Parathyroid adenoma (tissue), 2 donors: ENCODE data around the gene LRRC32.

Source experiments
- H2AFZ ChIP-seq: fragments of 300-600 bp; sonication (generic); one replicate; pipeline ENCODE4 v1.7.0; 2017; ENCODE audit warnings: antibody characterized with exemption, mild to moderate bottlenecking
- H3K27ac ChIP-seq: fragments of 300-600 bp; sonication (generic); one replicate; pipeline ENCODE4 v1.7.0; 2017
- H3K27me3 ChIP-seq: fragments of 300-600 bp; sonication (generic); one replicate; pipeline ENCODE4 v1.7.0; 2017; ENCODE audit warnings: low read length; ENCODE audit not compliant: control insufficient read depth, insufficient read depth
- H3K36me3 ChIP-seq: fragments of 300-600 bp; sonication (generic); one replicate; pipeline ENCODE4 v1.7.0; 2017; ENCODE audit warnings: low read length; ENCODE audit not compliant: control insufficient read depth, insufficient read depth
- H3K4me1 ChIP-seq: fragments of 300-600 bp; sonication (generic); one replicate; pipeline ENCODE4 v1.7.0; 2017; ENCODE audit warnings: control low read depth
- H3K4me2 ChIP-seq: fragments of 300-600 bp; sonication (generic); one replicate; pipeline ENCODE4 v1.7.0; 2017; ENCODE audit warnings: low read length
- H3K4me3 ChIP-seq: fragments of 300-600 bp; sonication (generic); one replicate; pipeline ENCODE4 v1.7.0; 2017; ENCODE audit warnings: low read depth, low read length
- H3K79me2 ChIP-seq: fragments of 300-600 bp; sonication (generic); one replicate; pipeline ENCODE4 v1.7.0; 2017; ENCODE audit warnings: control low read depth
- H3K9ac ChIP-seq: fragments of 300-600 bp; sonication (generic); one replicate; pipeline ENCODE4 v1.7.0; 2017; ENCODE audit warnings: mild to moderate bottlenecking
- H3K9me3 ChIP-seq: fragments of 300-600 bp; sonication (generic); one replicate; pipeline ENCODE4 v1.7.0; 2017; ENCODE audit warnings: low read length; ENCODE audit not compliant: control insufficient read depth
- CTCF ChIP-seq: fragments of 300-600 bp; sonication (generic); IDR thresholded peaks from one replicate; pipeline ENCODE4 v1.7.0; 2017; ENCODE audit warnings: antibody characterized with exemption, mild to moderate bottlenecking
- donor health status: primary hyperparathyroidism.

LRRC32 gene

GRCh38 chr11:76617553-76618265 is 52.8 kb downstream of the LRRC32 start:
- no peaks in the 10 kb centered on the region for H3K36me3 ChIP-seq
- H3K9me3 ChIP-seq = no peaks in the 10 kb centered on the region
- H3K79me2 ChIP-seq = no peaks in the 10 kb centered on the region
- no peak overlapping the region for H3K4me2 ChIP-seq
- no peak overlapping the region for H2AFZ ChIP-seq
- H3K9ac ChIP-seq = no peak overlapping the region
- no peak overlapping the region for H3K4me3 ChIP-seq
- no peaks in the 10 kb centered on the region for H3K27me3 ChIP-seq
- no peak for TF ChIP-seq CTCF
- H3K4me1 ChIP-seq = no peaks in the 10 kb centered on the region
- H3K27ac ChIP-seq = no peak overlapping the region

- Histone ChIP-seq H3K79me2 (no peaks in the 10 kb centered on the region), H3K9me3 (no peaks in the 10 kb centered on the region), H3K4me3 (no peak overlapping the region), H3K27me3 (no peaks in the 10 kb centered on the region), H3K27ac (no peak overlapping the region), H3K4me1 (no peaks in the 10 kb centered on the region), H3K4me2 (no peak overlapping the region), H2AFZ (no peak overlapping the region), H3K9ac (no peak overlapping the region), H3K36me3 (no peaks in the 10 kb centered on the region)
- TF ChIP-seq CTCF = no peak
Measured at GRCh38 chr11:76616676-76617552, 53.6 kb downstream of the LRRC32 start.

GRCh38 chr11:76615950-76616349 is 54.6 kb downstream of the LRRC32 start:
- Histone ChIP-seq H3K4me3 (no peak overlapping the region), H3K27me3 (no peaks in the 10 kb centered on the region), H2AFZ (no peak overlapping the region), H3K9me3 (no peaks in the 10 kb centered on the region), H3K9ac (no peak overlapping the region), H3K36me3 (no peaks in the 10 kb centered on the region), H3K4me2 (no peak overlapping the region), H3K79me2 (no peaks in the 10 kb centered on the region), H3K4me1 (no peaks in the 10 kb centered on the region), H3K27ac (peak overlapping the region; percentile 67)
- no peak for TF ChIP-seq CTCF

GRCh38 chr11:76614471-76615179 is 55.9 kb downstream of the LRRC32 start:
- Histone ChIP-seq H3K4me2 (no peak overlapping the region), H3K9ac (no peak overlapping the region), H3K4me3 (no peak overlapping the region), H3K27ac (peak overlapping the region; percentile 67), H2AFZ (no peak overlapping the region), H3K27me3 (no peaks in the 10 kb centered on the region), H3K9me3 (no peaks in the 10 kb centered on the region), H3K36me3 (no peaks in the 10 kb centered on the region), H3K4me1 (no peaks in the 10 kb centered on the region), H3K79me2 (no peaks in the 10 kb centered on the region)
- TF ChIP-seq CTCF = no peak
